Measurements from ENCODE around the gene MATN3.

DNA sequence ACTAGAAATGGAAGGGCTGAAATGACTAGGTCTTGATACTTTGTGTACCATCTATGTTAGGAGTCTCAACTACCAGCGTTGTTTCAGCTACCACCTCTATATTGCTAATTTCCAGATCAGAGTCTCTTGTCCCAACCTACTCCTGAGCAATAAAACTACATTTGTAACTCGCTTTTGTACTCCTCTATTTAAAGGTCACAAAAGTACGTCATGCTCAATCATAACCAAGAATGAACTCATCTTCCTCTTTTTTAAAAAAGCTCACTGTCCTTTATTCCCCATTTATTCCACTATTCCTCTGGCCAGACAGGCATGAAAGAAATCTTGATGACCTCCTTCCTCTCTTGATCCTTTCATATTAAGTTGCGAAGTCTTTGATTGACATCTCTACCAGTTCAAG is 11.2 kb upstream of the MATN3 start:
- TF ChIP-seq, protein P1, sequence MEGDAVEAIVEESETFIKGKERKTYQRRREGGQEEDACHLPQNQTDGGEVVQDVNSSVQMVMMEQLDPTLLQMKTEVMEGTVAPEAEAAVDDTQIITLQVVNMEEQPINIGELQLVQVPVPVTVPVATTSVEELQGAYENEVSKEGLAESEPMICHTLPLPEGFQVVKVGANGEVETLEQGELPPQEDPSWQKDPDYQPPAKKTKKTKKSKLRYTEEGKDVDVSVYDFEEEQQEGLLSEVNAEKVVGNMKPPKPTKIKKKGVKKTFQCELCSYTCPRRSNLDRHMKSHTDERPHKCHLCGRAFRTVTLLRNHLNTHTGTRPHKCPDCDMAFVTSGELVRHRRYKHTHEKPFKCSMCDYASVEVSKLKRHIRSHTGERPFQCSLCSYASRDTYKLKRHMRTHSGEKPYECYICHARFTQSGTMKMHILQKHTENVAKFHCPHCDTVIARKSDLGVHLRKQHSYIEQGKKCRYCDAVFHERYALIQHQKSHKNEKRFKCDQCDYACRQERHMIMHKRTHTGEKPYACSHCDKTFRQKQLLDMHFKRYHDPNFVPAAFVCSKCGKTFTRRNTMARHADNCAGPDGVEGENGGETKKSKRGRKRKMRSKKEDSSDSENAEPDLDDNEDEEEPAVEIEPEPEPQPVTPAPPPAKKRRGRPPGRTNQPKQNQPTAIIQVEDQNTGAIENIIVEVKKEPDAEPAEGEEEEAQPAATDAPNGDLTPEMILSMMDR (conservative IDR thresholded peaks at IDR 0.05; ENCODE audit: low read length), result no peak
- no peak for TF ChIP-seq EZH2phosphoT487 (IDR thresholded peaks at IDR 0.05; ENCODE audit: borderline replicate concordance)
